A204.1 (cell line): ENCODE data around the gene ZNF664.

Experiments used
- FAIRE-seq: peaks from 2 replicates; lab custom pipeline; 2012; peaks lifted over from hg19 to GRCh38; lab: Jason Lieb, UNC

ZNF664 gene

GRCh38 chr12:123958876-123959275, 14.1 kb upstream of the ZNF664 start:
- no peak for FAIRE-seq

- no peak for FAIRE-seq
These were observed 12.8 kb upstream of the ZNF664 start for GRCh38 chr12:123960029-123960735.

GRCh38 chr12:123960856-123961255, 12.2 kb upstream of the ZNF664 start:
- FAIRE-seq, result no peak

- no peak for FAIRE-seq
These were observed 11.2 kb upstream of the ZNF664 start for GRCh38 chr12:123961585-123962345.

GRCh38 chr12:123962513-123962912, 10.5 kb upstream of the ZNF664 start:
- FAIRE-seq, result no peak

- no peak for FAIRE-seq
These were observed 9.2 kb upstream of the ZNF664 start for GRCh38 chr12:123963821-123964220.

GRCh38 chr12:123965382-123965781, 7.6 kb upstream of the ZNF664 start:
- FAIRE-seq, result no peak

- no peak for FAIRE-seq
These were observed 6.4 kb upstream of the ZNF664 start for GRCh38 chr12:123966596-123966995.

GRCh38 chr12:123967121-123967586, 5.9 kb upstream of the ZNF664 start:
- no peak for FAIRE-seq

GRCh38 chr12:123971449-123971769, 1.6 kb upstream of the ZNF664 start:
- no peak for FAIRE-seq

- FAIRE-seq, result no peak
These were observed 1.1 kb upstream of the ZNF664 start for GRCh38 chr12:123971770-123972456.

- no peak for FAIRE-seq
These were observed 732 bp downstream of the ZNF664 start for GRCh38 chr12:123973552-123974341.

- FAIRE-seq, result no peak
These were observed 3.3 kb downstream of the ZNF664 start for GRCh38 chr12:123976227-123976826.

GRCh38 chr12:123979566-123979965, 6.6 kb downstream of the ZNF664 start:
- no peak for FAIRE-seq

- no peak for FAIRE-seq
These were observed 9.3 kb downstream of the ZNF664 start for GRCh38 chr12:123982269-123982668.

- no peak for FAIRE-seq
These were observed 10.9 kb downstream of the ZNF664 start for GRCh38 chr12:123983822-123984485.

GRCh38 chr12:123984903-123985302, 11.9 kb downstream of the ZNF664 start:
- FAIRE-seq, result no peak

GRCh38 chr12:123986374-123986965, 13.5 kb downstream of the ZNF664 start:
- no peak for FAIRE-seq

GRCh38 chr12:123987022-123987421, 14.0 kb downstream of the ZNF664 start:
- FAIRE-seq, result no peak

- FAIRE-seq, result no peak
These were observed 16.2 kb downstream of the ZNF664 start for GRCh38 chr12:123989168-123989567.

- FAIRE-seq, result no peak
These were observed 16.7 kb downstream of the ZNF664 start for GRCh38 chr12:123989753-123990152.
